GM04503 (cell line): Measurements from ENCODE around the gene ITGBL1.
A peak's percentile ranks its signal among the peaks of the same experiment; 100 is the strongest.
"Not testable (repeated sequence)": the region's sequence is repeated elsewhere in the genome, so short reads cannot be mapped to it uniquely, and the experiment has no call there.

Experiments used
- DNase-seq: peaks from one replicate; pipeline ENCODE4 v3.0.0-alpha.2; 2012; ENCODE audit warnings: low read depth

The ITGBL1 gene

DNA sequence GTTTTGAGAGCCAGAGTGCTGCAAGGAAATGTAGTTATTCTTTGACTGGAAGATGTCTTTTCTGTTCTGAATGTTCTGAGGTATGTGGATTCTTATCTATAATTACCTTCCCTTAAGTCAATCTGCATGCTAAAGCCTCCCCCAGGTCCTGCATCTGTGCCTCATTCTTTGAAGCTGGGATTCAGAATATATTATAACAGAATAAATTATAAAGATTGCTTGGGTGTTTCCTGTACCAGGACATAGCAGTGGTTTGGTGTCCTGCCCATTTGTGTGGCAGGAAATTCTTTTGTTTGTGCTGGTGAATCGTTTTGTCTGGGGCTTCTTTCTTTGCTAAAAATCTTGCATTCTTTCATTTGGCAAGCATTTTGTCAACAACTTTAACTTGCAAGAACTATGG, 60.2 kb downstream of the ITGBL1 start:
- DNase-seq: peak; percentile 45

DNA sequence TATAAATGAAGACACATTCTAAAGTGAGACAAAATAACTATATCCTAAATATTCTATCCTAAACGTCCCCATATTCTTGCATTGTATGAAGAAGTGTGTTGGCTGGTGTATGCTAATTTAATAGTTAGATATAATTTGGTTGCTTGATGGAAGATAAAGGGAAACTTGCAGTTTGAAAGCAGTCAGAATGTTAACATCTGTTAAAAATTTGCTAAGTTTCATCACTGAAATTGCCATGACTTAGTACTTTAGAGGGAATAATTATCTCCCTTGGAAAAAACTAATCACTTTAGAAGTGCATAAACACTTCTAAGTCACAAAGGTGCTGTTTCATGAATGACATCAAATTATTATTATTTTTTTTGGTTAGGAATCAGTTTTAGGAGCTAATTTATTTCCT, 61.6 kb downstream of the ITGBL1 start:
- no peak for DNase-seq

DNA sequence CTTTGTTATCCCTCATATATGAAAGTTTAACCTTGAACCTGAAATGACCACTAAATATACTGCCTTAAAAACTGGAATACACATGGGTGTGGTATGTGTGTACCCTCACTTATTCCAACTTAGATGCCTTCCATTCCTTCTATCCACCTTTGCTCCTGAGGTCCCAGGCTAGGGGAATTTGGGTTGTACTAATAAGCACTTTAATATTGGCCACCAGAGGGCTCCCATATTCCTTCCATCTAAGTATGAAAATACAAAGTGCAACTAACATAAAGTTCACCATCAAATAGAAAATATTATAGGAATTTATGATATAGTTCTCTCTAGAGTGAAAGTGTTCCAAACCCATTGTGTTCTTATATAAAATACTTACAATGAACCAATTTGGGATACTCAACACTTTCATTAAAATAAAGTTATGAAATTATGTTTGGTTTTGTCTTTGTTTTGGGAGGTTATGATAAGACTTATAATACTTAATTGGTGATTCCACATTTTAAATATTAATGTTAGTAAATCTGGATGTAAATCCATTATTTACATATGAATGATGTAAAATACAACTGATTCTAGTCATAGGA, 62.3 kb downstream of the ITGBL1 start:
- DNase-seq: no peak

DNA sequence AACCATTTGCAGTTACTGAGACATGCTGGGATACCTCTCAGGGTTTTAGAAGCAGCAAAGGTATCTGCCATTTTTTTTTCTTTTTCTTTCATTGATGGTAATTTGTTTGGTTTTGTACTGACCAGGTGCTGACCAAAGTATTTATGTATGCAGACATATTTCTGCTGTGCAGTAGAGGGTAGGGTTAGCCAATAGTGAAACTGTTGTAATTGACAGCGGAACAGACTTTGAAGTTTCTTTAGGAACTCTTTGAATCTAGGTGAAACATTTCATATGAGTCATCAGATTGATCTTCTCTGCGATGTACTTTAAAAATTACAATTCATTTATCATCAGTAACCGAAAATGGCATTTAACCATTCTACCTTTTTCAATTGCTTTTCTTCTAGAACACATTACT, 63.0 kb downstream of the ITGBL1 start:
- DNase-seq: no peak

DNA sequence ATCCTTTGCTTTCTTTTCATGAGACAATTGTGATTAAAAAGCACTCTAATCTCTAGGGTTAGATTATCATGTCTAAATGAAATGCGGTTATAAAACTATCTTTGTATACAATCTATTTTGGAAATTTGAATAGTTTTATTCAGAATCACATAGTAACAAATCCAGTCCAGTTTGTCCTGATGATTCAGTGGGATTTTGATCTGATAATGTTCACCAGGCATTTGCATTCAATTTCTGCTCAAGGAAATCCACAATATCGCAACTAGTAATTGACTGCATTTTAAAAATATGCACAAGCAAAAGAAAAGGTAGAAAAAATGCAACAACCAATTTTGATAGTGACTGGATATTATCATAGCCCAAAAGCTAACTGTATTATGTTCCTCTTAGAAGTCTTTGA, 63.8 kb downstream of the ITGBL1 start:
- DNase-seq: no peak

DNA sequence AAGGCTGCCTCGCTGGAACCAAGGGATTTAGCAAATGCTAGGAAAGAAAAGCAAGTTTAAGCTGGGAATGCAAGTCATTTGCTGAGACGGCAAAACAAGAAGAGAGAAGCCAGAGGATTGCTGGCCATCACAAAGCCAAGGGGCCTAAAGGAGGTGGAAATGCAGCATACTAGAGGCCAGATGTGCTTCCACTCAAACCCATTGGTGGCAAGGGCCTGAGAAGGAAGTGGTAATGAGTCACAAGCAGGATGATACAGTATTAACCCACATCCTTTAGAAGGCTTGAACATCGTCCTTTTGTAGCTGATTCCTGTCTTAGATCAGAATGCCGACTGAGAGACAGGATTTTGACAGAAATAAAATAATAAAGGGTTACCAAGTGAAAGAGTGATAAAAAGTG, 68.2 kb downstream of the ITGBL1 start:
- DNase-seq: no peak

DNA sequence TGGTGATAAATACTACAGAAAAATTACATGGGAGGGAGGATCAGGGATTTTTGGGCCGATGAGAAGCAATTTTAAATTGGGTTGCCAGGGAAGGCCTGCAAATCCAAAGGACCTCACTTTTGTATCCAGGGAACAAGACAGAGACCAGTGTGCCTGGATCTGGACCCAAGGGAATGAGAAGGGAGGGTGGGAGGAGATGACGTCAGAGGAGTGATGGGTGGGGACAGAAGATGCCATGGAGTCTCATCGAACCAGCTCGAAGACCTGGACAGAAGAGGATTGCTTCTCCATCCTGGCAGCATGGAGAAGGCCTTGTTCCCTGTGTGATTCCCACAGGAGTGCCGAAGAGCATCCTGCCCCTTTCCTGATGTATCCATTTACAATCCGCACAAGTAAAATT, 68.9 kb downstream of the ITGBL1 start:
- DNase-seq: no peak

DNA sequence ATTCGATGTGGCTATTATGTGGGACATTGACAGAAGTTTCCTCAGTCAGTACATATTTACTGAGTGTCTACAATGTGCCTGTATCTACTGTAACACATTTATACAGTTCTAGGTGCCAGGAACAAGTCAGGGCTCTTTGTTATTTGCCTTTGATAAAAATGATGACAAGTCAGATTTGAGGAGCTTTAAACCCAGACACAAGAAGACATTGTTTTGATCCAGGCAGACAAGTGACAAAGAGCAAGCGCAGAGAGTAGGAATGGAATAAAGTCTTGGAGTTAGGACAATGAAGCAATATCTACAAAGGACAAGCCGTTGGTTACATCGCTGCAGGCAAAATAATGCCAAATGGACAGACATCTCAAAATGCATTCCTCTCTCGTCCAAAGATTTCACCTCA, 70.1 kb downstream of the ITGBL1 start:
- no peak for DNase-seq

DNA sequence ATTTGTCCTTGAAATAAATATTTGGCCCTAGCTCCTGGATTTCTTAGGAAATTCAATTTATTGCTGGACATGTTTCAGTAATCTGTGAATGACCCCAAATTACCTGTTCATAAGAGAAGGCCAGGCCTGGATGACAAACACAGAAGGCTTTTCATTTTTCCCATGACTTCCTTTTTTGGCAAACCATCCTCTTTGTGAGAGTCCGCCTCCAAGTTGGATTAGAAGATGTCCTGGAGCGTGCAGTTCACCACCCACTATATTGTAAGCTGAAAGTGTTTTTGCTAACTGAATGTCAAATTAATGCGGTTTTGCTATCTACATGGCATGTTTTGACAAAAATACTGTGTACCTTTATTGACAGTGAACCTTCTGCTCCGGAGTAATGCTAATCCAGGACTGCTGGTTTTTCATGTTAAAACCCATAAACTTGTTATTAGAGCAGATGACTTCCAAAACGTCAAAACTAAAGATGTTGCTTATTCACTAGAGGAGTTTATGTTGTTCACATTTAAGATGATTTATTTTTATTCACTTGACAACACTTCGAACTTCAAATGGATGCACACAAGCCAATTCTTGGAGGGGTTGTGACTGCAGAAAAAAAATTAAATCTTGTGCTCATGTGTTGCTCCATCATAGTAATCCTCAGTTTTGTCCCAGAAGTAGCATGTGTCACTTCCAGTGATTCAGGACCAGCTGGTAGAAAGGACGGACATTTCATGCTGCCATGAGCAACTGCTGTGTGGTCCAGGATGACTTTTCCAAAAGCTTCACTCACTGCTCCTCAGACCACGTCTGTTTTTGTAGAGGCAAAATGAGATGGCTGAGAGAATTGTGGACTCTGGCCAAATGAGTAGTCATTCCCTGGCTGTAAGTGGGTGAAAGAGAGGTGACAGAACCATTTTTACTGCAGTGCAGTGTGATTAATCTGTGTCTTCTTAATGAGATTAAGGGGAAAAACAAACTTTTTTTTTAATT, 71.0 kb downstream of the ITGBL1 start:
- DNase-seq: peak; percentile 52

DNA sequence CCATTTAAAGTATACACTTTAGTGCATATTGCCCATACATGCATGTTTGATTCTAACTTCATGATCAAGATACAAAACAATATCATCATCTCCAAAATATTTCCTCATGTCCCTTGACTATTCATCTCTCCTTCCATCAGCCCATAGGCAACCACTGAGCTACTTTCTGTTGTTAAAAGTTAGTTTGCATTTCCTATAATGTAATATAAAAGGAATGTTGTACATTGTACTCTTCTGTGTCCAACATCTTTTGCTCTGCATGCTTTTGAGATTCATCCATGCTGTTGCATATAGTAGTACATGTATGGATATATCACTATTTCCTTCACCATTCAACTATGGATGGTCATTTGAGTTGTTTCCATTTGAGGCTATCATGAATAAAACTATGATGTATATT, 74.7 kb downstream of the ITGBL1 start:
- DNase-seq: no peak

DNA sequence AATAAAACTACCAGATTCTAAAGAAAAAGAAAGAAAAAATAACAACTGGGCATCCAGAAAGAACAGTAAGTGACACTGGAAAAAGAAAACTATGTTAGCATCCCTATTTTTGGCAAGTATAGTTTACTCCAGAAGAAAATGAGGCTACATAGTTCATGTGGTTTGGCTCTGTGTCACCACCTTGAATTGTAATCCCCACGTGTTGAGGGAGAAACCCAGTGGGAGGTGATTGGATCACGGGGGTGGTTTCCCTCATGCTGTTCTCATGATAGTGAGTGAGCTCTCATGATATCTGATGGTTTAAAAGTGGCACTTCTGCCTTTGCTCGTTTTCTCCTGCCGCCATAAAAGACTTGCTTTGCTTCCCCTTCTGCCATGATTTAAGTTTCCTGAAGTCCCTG, 76.9 kb downstream of the ITGBL1 start:
- DNase-seq: peak; percentile 58

DNA sequence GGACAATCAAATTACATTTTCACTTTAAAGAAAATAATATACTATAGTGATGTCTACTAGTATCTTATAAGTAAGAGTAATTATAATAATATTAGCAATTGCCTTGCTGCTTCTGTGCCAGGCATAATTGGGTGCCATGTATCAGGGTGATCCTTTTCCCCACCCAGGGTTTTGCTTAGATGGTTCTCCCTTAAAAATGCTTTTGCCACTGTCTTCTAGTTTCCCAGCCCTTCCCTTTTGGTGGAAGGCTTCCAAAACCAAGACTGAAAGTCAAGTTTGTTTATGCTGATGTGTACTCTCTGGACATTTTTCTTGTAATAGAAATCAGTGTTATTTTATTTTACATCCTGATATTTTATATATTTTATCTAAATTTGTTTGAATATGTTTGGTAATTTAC, 77.8 kb downstream of the ITGBL1 start:
- no peak for DNase-seq

DNA sequence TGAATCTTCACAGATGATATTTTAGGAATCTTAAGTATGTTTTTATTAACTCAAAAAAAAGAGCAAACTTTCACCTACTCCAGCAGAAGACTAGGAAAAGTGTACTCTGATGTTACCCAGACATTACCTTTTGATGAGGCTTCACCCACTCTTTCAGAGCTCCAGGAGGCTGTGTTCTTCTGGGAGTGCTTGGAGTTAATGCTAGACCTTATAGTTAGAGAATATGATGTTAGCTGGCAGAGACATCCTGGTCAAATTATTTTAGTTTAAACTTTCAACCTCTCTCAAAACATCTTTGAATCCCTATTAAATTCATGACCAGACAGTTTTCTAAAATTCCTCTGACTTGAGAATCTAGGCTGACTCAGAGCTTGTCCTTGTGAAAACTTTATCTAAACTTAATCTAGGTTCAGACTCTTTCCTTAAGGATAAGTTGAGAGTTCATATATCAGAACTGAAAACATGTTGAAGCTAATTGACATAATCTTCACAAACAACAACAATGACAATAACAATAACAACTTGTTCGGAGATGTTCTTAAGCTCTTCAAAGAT, 82.8 kb downstream of the ITGBL1 start:
- DNase-seq: no peak

DNA sequence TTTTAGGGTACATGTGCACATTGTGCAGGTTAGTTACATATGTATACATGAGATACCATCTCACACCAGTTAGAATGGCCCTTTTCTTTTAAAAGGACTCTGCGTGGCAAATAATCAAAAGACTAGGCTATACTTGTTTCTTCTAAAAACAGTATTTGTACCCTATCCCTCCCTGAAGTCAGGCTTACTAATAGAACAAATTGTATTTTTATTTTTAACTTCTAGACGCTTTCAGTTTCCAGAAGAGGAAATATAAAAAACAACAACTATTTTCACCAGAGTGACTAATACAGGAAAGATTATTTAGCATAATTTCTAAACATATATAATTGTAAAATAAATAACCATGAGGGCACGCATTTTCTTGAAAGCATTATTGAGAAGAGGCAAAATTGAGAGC, 83.6 kb downstream of the ITGBL1 start:
- DNase-seq: no peak

DNA sequence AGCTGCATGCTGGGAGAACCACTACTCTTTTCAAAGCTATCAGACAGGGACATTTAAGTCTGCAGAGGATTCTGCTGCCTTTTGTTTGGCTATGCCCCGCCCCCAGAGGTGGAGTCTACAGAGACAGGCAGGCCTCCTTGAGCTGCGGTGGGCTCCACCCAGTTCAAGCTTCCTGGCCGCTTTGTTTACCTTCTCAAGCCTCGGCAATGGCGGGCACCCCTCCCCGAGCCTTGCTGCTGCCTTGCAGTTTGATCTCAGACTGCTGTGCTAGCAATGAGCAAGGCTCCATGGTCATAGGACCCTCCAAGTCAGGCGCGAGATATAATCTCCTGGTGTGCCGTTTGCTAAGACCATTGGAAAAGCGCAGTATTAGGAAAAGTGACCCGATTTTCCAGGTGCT, 92.1 kb downstream of the ITGBL1 start:
- not testable (repeated sequence) for DNase-seq

DNA sequence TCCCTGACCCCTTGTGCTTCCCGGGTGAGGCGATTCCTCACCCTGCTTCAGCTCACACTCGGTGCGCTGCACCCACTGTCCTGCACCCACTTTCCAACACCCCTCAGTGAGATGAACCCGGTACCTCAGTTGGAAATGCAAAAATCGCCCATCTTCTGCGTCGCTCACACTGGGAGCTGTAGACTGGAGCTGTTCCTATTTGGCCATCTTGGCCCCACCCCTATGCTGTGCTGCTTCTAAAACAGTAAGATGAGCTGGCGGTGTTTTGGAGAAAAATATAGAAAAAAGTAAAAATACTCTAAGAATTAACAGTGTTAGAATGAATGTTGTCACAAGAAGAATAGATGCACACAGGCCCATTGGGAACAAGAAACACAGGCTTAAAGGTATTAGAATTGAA, 92.5 kb downstream of the ITGBL1 start:
- no peak for DNase-seq

DNA sequence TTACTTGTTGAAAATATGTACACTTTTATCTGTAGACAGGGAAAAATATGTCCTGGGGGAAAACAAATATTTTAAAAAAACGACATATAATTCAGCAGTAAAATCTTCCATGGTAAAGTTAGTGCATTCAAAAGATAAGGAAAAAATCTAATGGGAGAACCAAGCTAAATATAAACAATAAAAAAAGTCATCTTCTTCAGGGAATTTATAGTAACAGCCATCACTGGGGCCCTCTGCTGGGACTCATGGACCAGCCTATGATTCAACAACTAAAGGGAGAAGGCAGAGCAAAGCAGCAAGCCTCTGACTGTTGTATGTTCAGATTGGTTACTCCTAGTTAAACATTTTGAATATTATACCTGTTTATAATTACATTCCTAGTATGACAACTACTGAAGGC, 93.0 kb downstream of the ITGBL1 start:
- DNase-seq: no peak

DNA sequence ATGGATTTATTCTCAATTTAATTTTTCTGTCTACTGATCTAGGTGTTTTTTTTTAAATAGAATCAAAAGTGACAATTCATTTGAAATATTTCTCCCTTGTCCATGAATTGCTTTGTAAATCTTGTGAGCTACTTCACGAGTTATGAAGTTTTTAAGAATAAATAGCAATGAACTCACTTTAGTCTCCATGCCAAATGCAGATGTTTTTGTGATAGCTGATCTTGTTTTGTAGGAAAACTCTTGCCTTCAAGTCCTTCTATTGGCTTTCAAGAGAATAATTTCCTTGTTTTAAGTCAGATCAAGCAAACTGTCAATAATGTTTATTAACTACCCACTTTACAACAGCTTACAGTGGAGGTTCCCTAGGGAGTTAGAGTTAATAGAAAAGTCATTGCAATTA, 99.8 kb downstream of the ITGBL1 start:
- DNase-seq: no peak

DNA sequence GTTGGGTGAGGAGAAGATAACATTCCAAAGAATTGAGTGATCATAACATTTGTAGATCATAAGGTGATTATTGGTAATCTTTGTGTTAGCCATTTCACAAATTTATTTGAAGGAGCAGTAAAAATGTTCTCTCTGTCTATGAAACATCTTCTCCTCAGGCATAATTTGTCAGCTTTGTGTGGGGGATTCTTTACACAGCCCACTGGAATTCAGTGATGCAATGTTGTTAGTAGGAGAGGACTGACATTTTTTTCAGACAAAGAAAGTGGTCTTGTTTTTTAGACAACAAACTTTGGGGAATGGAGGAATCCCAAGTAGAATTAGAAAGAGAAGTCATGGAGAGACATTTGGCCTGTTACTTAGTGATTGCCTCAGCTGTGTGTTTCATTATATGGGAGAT, 100.3 kb downstream of the ITGBL1 start:
- DNase-seq: peak; percentile 47

DNA sequence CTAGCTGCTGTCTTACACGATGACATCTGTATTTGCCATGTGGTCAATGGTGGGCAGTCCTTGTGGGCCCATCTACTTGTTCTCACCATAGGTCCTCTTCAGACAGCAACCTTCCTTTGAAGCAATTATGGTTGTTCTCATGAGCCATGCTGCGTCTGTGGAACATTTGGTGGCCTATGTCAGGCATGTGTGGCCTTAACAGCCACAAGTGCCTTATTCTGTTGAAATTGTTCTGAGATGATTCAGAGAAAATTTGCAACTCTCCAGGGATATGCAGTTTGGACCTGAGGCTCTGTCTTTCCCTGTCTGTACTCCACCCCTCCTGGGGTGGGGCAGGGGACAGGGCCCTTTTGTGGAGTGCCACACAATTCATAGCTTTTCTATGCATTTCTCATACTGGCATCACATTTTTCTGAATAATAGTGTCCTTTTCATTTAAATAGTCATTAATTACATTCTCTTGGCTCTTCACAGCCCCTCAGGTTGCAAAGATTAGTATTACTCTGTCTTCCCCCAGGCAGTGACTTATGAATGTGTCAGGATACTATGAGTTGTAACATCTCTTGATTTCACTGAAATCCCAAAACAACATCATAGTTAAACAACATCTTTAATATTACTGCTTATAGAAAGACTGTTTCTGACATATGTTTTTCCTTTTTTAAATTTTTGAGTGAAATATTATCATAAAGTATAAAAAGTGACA, 102.1 kb downstream of the ITGBL1 start:
- DNase-seq: no peak

DNA sequence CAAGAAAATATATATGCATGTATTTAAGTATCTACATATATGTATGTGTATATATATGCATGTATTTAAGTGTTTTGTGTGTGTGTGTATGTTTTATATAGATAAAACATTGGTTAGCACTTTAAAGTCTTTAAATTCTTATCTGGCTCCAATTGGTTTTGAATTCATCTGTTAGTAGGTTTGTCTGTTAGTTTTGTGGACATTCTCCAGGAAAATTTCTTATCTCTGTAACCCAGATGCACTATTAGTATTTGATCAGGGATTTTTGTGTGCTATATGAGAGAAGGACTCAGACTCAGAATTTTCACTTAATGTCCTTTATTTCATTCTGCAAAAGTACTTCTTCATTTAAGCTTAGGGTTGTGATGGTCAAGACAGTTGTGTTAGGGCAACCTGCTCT, 103.1 kb downstream of the ITGBL1 start:
- DNase-seq: no peak

DNA sequence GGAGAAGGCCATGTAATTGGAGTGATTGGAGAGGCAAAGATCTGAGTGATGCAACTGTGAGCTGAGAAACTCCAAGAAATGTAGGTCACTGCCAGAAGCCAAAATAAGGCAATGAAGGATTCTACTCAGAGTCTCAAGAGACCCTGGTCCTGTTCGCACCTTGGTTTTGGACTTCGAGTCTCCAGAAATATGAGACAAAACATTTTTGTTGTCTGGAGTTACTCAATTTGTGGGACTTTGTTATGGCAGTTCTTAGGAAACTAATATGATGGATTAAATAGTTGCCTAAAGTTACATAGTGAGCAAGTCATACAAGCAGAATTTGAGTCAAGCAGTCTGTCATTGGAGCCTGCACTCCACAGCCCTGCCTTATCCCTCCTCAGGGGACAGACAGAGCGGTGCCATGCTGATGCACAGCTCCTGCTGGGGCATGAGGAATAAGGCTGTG, 104.2 kb downstream of the ITGBL1 start:
- peak; percentile 89 for DNase-seq

DNA sequence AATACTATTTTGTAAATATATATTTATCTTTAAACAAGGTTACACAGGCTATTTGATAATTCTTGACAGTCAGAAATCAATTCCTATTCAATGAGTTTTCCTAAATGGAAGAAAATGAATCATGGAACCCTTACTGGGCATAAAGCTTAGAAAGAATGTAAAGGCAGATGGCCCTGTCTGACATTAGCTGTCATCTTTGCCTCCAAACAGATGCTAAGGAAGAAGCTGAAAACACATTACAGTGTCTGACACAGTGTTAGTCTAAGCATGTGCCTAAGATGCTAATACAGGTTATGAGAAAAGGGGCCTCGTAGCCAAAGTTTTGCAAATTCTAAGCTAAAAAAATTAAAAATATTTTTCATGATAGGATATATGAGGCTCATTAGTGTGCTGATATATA, 112.8 kb downstream of the ITGBL1 start:
- no peak for DNase-seq
